Activated B cell treated with CpG ODN at 0.5 μM for 24 hours (primary cell): ENCODE measurements around the gene OR4N2. TPM values are rescaled to one million over a fixed set of nuclear protein-coding genes. Genes with fewer than 3 reads are reported as not detected.
"Not testable (repeated sequence)": the region's sequence is repeated elsewhere in the genome, so short reads cannot be mapped to it uniquely, and the experiment has no call there.

Source experiments
- ATAC-seq: fragments of 200-7000 bp; cut with Tn5 transposase; one replicate; pipeline ENCODE4 v1.10.0; 2021; ENCODE audit warnings: low read depth, mild to moderate bottlenecking, moderate library complexity
- CTCF ChIA-PET: fragments of 350-600 bp; sonication (Branson Sonifier 250); formaldehyde crosslinking; loops from one replicate; lab custom pipeline; 2021; ENCODE audit warnings: antibody characterized with exemption; lab: Charles Lee
- POLR2A ChIA-PET: fragments of 350-600 bp; sonication (Branson Sonifier 250); formaldehyde crosslinking; loops from one replicate; lab custom pipeline; 2021; ENCODE audit warnings: antibody characterized with exemption; lab: Charles Lee
- DNase-seq: peaks from one replicate; pipeline ENCODE4 v3.0.0; 2022
- H3K27ac Mint-ChIP-seq: one replicate; pipeline ENCODE4 v1.8.0; 2020; ENCODE audit warnings: mixed read lengths
- H3K27me3 Mint-ChIP-seq: one replicate; pipeline ENCODE4 v1.8.0; 2021; ENCODE audit warnings: mixed read lengths
- H3K36me3 Mint-ChIP-seq: one replicate; pipeline ENCODE4 v1.8.0; 2021; ENCODE audit warnings: low read depth, mixed read lengths
- H3K4me1 Mint-ChIP-seq: one replicate; pipeline ENCODE4 v1.8.0; 2021; ENCODE audit warnings: mixed read lengths
- H3K4me3 Mint-ChIP-seq: one replicate; pipeline ENCODE4 v1.8.0; 2020; ENCODE audit warnings: mild to moderate bottlenecking, mixed read lengths
- H3K9me3 Mint-ChIP-seq: one replicate; pipeline ENCODE4 v1.8.0; 2020; ENCODE audit warnings: mixed read lengths
- intact Hi-C: fragments of 100-400 bp; cut with micrococcal nuclease; formaldehyde crosslinking; loops from one replicate; pipeline ENCODE4 v1.15.1; 2024
- total RNA-seq: library from RNA; stranded (reverse); gene quantifications from 2 replicates; pipeline ENCODE4 v1.2.3, GENCODE V29; 2022
- TF ChIP-seq, protein P1 (sequence below): fragments of 200-600 bp; IDR thresholded peaks from one replicate; pipeline ENCODE4 v1.8.0; 2022; ENCODE audit warnings: antibody characterized with exemption, mild to moderate bottlenecking

Gene OR4N2
- total RNA-seq, 1 donor from 2014 or later = not detected

DNA sequence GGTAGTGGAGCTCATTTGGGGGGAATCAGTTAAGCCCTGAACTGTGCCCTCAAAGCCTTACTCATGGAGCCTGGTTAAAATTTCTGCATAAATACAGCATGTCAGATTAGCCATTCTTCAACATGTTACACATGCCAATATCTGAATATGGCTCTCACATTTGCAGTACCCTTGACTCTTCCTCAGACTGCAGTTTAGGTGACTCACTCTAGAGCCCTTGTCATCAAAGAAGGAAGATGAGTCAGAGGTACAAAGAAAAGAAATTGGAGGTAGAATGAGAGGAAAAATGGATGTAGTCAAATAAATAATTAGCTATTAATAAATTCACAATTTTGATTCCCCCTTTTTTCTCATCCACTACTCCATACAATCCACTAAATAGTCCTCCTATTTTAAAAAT, 47.8 kb downstream of the OR4N2 start:
- Mint-ChIP-seq H3K9me3 (peaks cover 6% of the 10 kb centered on the region), H3K36me3 (no peaks in the 10 kb centered on the region), H3K4me3 (no peak overlapping the region), H3K27ac (no peak overlapping the region), H3K27me3 (no peaks in the 10 kb centered on the region), H3K4me1 (no peaks in the 10 kb centered on the region)
- DNase-seq (no peak), ATAC-seq (no peak)
- intact Hi-C loops = no loop called here
- POLR2A ChIA-PET = no interaction called here
- CTCF ChIA-PET = no interaction called here
- TF ChIP-seq, protein P1, sequence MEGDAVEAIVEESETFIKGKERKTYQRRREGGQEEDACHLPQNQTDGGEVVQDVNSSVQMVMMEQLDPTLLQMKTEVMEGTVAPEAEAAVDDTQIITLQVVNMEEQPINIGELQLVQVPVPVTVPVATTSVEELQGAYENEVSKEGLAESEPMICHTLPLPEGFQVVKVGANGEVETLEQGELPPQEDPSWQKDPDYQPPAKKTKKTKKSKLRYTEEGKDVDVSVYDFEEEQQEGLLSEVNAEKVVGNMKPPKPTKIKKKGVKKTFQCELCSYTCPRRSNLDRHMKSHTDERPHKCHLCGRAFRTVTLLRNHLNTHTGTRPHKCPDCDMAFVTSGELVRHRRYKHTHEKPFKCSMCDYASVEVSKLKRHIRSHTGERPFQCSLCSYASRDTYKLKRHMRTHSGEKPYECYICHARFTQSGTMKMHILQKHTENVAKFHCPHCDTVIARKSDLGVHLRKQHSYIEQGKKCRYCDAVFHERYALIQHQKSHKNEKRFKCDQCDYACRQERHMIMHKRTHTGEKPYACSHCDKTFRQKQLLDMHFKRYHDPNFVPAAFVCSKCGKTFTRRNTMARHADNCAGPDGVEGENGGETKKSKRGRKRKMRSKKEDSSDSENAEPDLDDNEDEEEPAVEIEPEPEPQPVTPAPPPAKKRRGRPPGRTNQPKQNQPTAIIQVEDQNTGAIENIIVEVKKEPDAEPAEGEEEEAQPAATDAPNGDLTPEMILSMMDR = no peak

GRCh38 chr14:19866061-19866669, 62.6 kb downstream of the OR4N2 start:
- H3K4me1 Mint-ChIP-seq, H3K27me3 Mint-ChIP-seq, H3K36me3 Mint-ChIP-seq, POLR2A ChIA-PET, DNase-seq, intact Hi-C loops, CTCF ChIA-PET, H3K9me3 Mint-ChIP-seq, ATAC-seq, H3K27ac Mint-ChIP-seq, H3K4me3 Mint-ChIP-seq: not testable (repeated sequence)

DNA sequence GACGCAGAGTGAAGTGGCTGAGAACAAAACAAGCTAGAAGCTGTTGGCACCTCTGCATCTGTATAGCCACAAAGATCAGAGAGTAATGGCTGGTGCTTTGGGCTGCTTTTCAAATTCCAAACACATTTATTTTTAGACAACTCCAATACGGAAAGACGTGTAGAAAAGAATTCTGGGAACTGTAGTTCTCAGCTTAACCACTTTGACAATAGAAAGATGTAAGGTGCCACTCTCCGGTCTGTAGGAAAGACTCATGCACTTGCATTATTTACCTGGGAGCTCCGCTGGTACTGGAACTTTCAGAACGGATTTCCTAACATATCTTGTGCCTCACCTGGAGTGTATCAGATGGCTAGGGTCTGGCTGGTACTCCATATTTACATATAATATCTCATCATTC, 69.6 kb downstream of the OR4N2 start:
- ATAC-seq = no peak
- H3K36me3 Mint-ChIP-seq = no peaks in the 10 kb centered on the region
- no peaks in the 10 kb centered on the region for H3K4me1 Mint-ChIP-seq
- intact Hi-C loops = no loop called here
- H3K4me3 Mint-ChIP-seq = no peak overlapping the region
- DNase-seq = no peak
- POLR2A ChIA-PET = no interaction called here
- no peaks in the 10 kb centered on the region for H3K27me3 Mint-ChIP-seq
- no peak overlapping the region for H3K27ac Mint-ChIP-seq
- CTCF ChIA-PET = no interaction called here
- no peaks in the 10 kb centered on the region for H3K9me3 Mint-ChIP-seq
- TF ChIP-seq, protein P1 = no peak

DNA sequence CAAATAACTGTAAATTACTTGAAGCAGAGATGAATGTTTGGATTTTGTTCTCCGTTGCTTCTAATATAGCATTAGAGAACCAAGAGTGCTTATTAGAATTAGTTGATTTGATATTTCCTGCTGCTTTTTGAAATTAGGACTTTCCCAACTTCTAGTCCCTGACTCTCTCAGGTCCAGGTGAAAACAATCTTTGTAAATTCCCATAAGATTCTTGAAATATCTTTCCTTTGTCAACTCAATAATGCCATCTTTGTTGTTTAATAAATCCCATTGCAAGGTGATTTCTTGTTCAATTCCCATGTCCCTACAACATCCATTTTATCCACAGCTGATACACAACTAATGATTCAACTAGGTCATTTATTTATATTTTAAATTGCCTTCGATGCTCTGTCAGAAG, 71.3 kb downstream of the OR4N2 start, which contains the start of gene OR4K2:
Gene OR4K2 (plus strand): TSS at position 301 of the 400 bp plus-strand sequence. CDS start 1,126 bp downstream, outside the sequence.
- ATAC-seq (no peak), DNase-seq (no peak)
- no peak within 1 kb of the TSS for H3K27ac Mint-ChIP-seq
- TF ChIP-seq, protein P1 = no peak
- H3K4me3 Mint-ChIP-seq = no peak within 1 kb of the TSS
- H3K9me3 Mint-ChIP-seq = peaks cover 1% of the 10 kb centered on the region
- H3K36me3 Mint-ChIP-seq = no peaks in the 10 kb centered on the region
- ChIA-PET POLR2A (no interaction called here), CTCF (no interaction called here)
- H3K4me1 Mint-ChIP-seq = no peaks in the 10 kb centered on the region
- no peaks in the 10 kb centered on the region for H3K27me3 Mint-ChIP-seq
- intact Hi-C loops = no loop called here

DNA sequence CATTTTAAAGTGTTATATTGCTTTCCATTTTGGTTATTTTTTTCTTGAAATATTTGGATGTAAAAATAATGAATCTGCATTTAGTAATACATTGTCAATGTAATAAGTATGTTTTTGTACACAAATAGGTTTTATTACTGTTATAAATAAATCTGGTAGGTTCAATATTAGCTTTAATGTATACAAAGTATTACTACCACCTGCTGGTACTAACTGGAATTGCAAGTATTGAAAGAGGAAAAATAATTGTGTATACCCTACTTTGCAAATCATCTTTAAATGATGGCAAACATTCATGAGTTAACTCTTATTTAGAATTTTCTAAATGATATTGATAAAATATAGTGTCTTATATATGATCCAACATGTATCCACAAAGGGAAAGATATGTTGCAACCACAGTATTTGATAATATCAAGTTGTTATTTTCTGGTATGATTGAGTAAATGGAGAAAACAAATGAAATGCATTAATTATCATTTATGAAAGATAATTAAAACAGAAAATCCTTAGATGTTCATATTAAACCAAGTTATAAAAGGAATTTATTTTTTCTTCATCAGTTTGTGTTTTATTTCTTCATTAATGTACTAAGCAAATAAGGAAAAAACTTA, 74.6 kb downstream of the OR4N2 start:
- peaks cover 1% of the 10 kb centered on the region for H3K9me3 Mint-ChIP-seq
- no peak overlapping the region for H3K4me3 Mint-ChIP-seq
- ATAC-seq (no peak), DNase-seq (no peak)
- no peak overlapping the region for H3K27ac Mint-ChIP-seq
- intact Hi-C loops = no loop called here
- TF ChIP-seq, protein P1 = no peak
- no peaks in the 10 kb centered on the region for H3K4me1 Mint-ChIP-seq
- ChIA-PET CTCF (no interaction called here), POLR2A (no interaction called here)
- no peaks in the 10 kb centered on the region for H3K27me3 Mint-ChIP-seq
- no peaks in the 10 kb centered on the region for H3K36me3 Mint-ChIP-seq

Other genes with a start within 250 kb of the OR4N2 start
- not detected in 2 replicates for gene OR11H2, start 89.9 kb upstream of the OR4N2 start, total RNA-seq
- gene OR4Q3, start 60.2 kb upstream of the OR4N2 start, total RNA-seq = not detected in 2 replicates
- not detected in 2 replicates for gene OR4M1, start 30.3 kb upstream of the OR4N2 start, total RNA-seq
- not detected in 2 replicates for gene OR4K2, start 71.4 kb downstream of the OR4N2 start, total RNA-seq
- not detected in 2 replicates for gene OR4K5, start 116.8 kb downstream of the OR4N2 start, total RNA-seq
- gene OR4K1, start 127.1 kb downstream of the OR4N2 start, total RNA-seq = not detected in 2 replicates
- gene OR4K15, start 171.8 kb downstream of the OR4N2 start, total RNA-seq = not detected in 2 replicates
- not detected in 2 replicates for gene OR4Q2, start 198.4 kb downstream of the OR4N2 start, total RNA-seq
- gene OR4K14, start 215.5 kb downstream of the OR4N2 start, total RNA-seq = not detected in 2 replicates
- not detected in 2 replicates for gene OR4K13, start 232.3 kb downstream of the OR4N2 start, total RNA-seq